NCI-H2081 (cell line): ENCODE measurements around the gene PPP1CC.

Experiments used
- DNase-seq, 2 experiments: peaks; one replicate each; lab custom pipeline; 2025; lab: John Stamatoyannopoulos, UW

Gene PPP1CC

DNA sequence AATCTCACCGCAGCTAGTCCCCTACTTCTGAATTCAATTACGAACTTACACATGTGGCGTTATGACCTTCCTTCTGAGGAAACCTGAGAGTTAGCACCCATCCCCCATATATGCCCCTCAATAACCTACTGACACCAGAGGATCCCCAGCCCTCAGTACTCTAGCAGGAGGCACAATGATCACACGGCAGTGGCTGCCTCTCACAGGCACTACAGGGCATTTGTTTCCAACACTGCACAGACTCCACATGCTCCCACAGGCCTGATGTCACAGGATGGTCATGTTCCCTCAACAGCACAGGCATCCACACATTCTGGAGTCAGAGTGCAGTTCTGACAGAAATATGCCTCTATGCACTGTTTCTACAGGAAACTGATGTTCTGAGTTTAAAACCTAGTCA, 17.4 kb downstream of the PPP1CC start:
- no peak for DNase-seq

DNA sequence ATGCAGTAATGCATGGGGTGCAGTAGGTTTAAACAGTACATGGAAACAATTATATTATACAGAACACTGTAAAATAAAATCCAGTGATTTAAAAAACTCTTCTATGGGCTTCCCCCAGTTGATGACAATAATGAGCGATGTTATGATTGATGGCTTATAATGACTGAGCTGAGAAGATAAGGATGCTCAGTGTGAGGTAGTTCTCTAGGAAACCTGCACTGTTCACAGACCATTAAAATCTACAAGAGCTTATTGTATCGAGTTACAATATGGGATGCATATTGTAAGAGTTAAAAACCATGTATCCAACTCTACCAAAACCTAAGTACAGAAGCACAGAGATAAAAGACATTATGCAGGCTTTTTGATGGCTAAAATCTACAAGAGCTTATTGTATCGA, 19.8 kb downstream of the PPP1CC start:
- DNase-seq = peak in 1 of 2 experiments; percentile 9

DNA sequence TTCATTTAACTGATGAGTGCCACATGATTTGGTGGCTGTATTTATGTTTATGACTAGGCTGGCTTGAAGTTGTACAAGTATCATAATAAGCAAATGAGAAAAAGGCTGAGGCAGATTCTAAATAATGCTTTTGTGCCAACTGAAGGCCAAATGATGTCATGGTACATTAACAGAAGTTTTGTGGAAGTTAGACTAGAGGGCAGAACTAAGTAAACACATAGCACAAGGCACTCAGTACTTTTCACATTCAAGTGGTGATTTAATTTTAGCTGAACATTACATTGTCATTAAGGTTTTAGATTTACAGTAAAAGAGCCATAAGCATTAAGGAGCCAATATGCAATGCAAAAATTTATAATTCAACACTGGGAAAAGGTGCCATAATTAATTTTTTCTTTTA, 21.1 kb downstream of the PPP1CC start:
- DNase-seq = no peak

DNA sequence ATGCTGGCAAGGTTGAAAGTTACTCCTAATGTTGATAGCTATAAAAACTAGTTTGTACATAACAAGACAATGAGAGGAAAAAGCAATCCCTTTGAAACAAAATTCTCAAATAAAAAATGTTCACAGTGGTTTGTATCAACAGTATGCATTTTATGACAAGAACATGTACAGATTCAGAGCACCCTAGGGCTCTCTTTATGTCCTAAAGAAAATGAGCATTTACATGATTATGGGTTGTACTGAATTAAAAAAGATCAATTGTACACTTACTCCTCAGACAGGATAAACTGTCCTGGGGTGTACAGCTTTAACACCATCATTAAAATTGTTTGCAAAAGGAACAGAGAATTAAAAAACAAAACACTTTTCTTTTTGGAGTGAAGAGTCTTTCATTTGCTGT, 22.2 kb downstream of the PPP1CC start:
- DNase-seq = peak in 1 of 2 experiments; percentile 51

DNA sequence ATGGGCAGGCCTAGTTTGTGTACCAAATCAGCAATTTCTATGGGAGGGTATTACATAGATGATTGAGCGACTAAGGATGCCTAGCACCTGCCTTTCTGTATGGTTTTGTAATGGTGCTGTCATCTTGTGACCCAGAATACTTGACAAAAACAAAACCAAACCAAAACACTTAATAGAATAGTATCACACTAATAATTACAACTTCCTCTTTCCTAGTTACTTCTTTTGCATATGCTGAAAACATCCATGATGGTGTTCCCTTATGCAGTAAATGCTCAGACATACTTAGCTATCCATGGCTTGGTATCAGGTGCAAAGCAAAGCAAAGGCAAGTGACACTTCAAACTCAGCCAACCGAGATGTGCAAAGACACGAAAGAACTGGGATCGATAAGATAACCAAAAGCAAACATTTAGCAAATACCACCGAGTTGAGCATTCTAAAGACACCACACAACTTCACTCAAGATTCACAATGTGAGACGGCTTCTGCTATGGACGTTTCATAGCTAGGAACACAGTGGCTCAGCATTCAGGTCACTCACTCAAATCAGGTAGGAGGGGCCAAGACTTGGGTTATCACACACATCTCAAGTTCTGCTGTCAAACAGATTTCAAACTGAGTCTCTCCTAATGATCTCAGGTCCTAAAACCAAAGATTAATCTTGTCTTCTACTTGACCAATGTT, 24.3 kb downstream of the PPP1CC start:
- no peak for DNase-seq

DNA sequence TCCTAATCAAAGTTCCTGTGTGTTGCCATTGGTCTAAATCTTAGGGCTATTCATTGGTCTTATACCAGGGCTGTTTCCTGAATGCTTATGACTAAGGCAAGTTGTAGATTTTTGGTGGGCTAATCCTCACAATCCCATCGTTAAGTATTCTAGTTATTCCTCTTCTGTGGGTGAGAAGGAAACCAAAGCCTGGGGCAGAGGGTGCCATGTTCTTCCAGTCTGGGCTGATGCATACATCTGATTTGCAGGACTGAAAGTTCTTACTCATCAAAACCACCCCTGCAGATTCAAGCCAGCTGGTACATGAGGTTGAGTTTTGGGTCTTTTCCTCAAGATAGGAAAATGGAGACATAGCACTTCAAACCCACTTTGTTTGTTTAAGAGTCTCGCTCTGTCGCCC, 25.7 kb downstream of the PPP1CC start:
- DNase-seq = no peak

- DNase-seq = no peak
Measured at GRCh38 chr12:110708917-110709316, 33.8 kb downstream of the PPP1CC start.

GRCh38 chr12:110705309-110705708, 37.4 kb downstream of the PPP1CC start:
- no peak for DNase-seq

- peak; percentile 32 to 35 for DNase-seq
Measured at GRCh38 chr12:110704750-110705149, 37.9 kb downstream of the PPP1CC start.

DNA sequence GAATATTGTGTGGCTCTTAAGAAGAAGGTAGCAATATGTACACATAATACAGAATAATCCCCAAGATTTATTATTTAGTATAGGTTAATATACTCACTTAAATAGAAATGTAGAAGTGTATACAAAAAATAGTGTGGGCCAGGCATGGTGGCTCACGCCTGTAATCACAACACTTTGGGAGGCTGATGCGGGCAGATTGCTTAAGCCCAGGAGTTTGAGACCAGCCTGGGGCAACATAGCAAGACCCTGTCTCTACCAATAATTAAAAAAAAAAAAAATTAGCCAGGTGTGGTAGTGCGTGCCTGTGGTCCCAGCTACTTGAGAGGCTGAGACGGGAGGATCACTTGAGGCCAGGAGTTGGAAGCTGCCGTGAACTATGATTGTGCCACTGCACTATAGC, 38.5 kb downstream of the PPP1CC start:
- DNase-seq = no peak

DNA sequence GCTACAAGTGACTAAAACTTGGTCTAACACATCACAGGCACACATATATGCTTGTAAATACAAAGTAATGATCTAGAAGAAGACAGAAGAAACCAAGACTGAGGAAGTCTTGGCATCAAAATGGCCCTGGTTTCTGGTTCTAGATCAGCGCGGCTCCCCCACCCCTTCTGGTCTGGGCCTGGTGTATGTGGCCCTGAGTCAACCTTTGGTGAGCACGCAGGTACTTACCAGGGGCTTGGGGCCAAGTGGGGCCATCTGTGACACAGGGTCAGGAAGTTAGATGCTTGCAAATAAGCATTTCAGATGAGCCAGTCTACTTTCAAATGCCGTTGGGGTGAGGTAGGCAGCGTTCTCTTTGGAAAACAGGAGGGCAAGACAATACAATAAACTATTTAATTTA, 40.6 kb downstream of the PPP1CC start:
- no peak for DNase-seq

- no peak for DNase-seq
Measured at GRCh38 chr12:110699591-110700445, 42.9 kb downstream of the PPP1CC start.

GRCh38 chr12:110698171-110698902, 44.4 kb downstream of the PPP1CC start:
- DNase-seq = peak in 1 of 2 experiments; percentile 25

DNA sequence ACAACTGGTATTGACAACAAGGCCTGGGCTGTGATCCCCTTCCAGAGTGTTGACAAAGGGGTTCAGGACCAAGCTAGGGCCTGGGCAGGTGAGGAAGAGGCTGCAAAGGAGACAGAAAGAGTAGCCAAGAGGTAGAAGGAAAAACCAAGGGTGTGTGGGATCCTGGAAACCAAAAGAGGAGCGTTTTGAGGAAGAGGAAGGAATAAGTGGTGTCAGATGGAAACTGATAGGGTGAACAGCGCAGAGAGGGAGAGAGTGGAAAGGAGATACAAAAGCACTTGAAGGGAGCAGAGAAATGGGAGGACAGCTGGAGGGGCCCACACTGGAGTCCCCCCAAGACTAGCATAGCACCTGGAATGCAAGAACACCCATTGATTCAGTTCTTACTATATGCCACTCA, 45.5 kb downstream of the PPP1CC start:
- no peak for DNase-seq

GRCh38 chr12:110696283-110696682, 46.4 kb downstream of the PPP1CC start:
- no peak for DNase-seq

- no peak for DNase-seq
Measured at GRCh38 chr12:110694330-110694901, 48.3 kb downstream of the PPP1CC start.

DNA sequence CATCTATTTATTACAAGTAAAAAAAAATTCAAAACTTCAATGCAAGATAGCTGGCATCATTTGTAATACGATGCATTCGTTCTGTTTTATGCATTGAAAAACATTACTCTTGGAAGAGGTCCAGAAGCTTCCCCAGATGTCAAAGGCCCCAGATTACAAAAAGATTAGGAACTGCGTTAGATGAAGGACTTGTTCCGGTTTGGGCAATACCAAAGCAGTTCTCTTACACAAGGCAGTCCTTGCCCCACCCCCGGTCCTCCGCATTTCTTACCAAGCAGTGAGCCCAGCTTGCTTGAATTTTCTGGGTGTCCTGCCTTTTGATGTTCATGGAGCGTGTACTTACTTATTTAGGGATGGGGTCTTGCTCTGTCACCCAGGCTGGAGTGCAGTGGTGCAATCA, 49.0 kb downstream of the PPP1CC start:
- no peak for DNase-seq

DNA sequence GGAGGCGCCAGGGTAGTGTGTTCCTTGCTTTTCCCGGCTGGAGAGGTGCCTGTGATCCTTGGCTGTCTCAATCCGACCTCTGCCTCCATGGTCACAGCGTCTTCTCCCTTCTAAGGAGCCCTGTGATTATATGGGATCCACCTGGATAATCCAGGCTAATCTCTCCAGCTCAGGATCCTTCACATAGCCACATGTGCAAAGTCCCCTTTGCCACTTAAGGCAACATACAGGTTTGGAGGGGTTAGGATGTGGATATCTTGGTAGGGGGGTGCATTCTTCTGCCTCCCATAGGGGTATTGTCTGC, 52.6 kb downstream of the PPP1CC start:
- no peak for DNase-seq

- DNase-seq = no peak
Measured at GRCh38 chr12:110689281-110690126, 53.2 kb downstream of the PPP1CC start.

- DNase-seq = no peak
Measured at GRCh38 chr12:110688446-110689280, 54.0 kb downstream of the PPP1CC start, which contains the start of gene HVCN1. HVCN1 (minus strand) TSS chr12:110689115; CDS start chr12:110683245, 5,870 bp downstream.
